Measurements from ENCODE around the gene ARMC6. TPM values are rescaled to one million over a fixed set of nuclear protein-coding genes. Genes with fewer than 3 reads are reported as not detected.

Gene ARMC6
- total RNA-seq, 1 donor from 2014 or later: 13.6 TPM

GRCh38 chr19:19064098-19064722, 30.8 kb downstream of the ARMC6 start:
- DNase-seq (ENCODE audit: missing footprints) (peak; percentile 75), ATAC-seq (no peak)
- intact Hi-C loops (cut with DNase I): loop anchor here (10.0 kb wide), 1 partner anchor 261 kb away; the partner anchor contains the start of genes MAU2 and SUGP1

GRCh38 chr19:19064811-19065745, 31.7 kb downstream of the ARMC6 start:
- DNase-seq (ENCODE audit: missing footprints): peak; percentile 66
- no peak for ATAC-seq
- intact Hi-C loops (cut with DNase I): loop anchor here (10.0 kb wide), 1 partner anchor 260 kb away; the partner anchor contains the start of genes MAU2 and SUGP1

DNA sequence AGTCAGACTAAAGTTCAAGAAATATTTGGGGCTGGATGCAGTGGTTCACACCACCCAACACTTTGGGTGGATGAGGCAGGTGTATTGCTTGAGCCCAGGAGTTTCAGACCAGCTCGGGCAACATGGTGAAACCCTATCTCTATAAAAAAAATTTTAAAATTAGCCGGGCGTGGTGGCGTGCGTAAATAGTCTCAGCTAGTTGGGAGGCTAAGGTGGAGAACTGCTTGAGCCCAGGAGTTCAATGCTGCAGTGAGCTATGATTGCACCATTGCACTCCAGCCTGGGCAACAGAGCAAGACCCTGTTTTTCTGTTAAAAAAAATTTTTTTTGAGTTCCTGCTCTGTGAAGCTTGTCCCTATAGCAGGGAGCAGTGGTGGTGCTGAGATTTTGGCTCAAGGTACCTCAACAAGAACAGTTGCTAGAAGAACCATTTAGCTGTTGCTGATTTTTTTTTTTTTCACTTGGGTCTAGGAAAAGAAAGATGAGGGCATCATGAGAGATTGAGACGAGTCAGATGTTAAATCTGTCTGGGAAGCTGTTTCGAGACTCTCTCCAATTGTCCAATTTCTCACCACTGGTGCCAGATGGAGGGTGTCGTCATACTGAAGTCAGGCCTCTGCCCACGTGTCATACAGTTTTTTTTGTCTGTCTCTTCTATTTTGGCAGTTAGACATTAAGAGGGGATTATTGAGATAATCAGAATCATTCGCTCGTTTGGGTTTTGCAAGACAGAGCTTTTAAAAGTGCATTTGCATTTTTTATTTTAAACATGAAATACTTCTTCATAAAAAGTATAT, 34.1 kb downstream of the ARMC6 start:
- DNase-seq (ENCODE audit: missing footprints) (no peak), ATAC-seq (no peak)
- intact Hi-C loops (cut with DNase I): loop anchor here (10.0 kb wide), 1 partner anchor 257 kb away; the partner anchor contains the start of genes MAU2 and SUGP1

- ATAC-seq (peak; percentile 48), DNase-seq (ENCODE audit: missing footprints) (peak; percentile 41)
- intact Hi-C loops (cut with DNase I): loop anchor here (10.0 kb wide), 1 partner anchor 256 kb away; the partner anchor contains the start of genes MAU2 and SUGP1
These were observed 35.6 kb downstream of the ARMC6 start for GRCh38 chr19:19068659-19069654.

GRCh38 chr19:19071897-19072296, 38.5 kb downstream of the ARMC6 start:
- intact Hi-C loops (cut with DNase I): no loop called here
- DNase-seq (ENCODE audit: missing footprints) (peak; percentile 33), ATAC-seq (no peak)

DNA sequence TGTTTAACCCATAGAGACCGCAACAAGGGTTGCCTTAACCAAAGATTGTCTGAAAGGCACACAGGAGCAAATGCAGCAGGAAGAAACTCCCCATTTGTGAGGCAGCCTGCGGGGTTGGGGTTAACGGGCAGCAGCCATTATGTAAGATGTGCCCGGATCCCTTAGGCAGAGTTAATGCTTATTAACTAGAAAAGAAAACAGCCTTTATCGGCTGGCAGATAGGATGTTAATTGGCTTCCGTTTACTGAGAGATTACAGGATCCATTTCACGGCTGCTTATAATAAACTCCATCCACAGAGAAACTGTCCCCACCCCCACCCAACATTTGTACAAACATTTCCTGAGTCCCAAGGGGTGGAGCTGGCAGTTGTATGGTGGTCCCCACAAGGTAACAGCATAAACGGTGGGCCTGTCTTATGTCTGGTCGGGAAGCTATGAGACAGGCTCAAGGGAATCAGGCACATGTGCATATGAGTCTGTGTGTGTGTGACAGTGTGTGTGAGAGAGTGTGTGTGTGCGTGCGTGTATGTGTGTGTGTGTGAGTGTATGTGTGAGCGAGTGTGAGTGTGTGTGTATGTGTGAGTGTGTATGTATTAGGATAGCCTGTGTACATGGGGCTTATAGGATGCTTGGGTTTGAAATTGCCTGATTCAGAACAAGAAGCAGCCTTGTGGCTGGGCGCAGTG, 40.9 kb downstream of the ARMC6 start:
- ATAC-seq: no peak
- intact Hi-C loops (cut with DNase I): no loop called here
- no peak for DNase-seq (ENCODE audit: missing footprints)

DNA sequence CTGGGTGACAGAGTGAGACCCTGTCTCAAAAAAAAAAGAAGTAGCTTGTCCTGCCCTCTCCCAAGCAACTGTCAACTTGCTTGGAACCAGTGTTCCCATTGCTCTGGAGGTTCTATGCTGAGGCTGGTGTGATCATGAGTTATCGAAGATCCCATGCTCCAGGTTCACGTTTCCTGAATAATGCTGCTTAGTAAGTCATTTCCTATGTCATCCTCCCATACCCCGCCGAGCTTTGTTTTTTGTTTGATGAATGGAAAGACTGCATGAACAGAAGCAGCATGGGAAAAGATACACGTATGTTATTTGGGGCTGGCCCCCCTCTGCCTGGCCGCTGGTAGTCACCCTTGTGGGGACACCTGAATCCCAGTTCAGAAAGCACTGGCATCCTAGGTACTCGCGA, 41.7 kb downstream of the ARMC6 start:
- DNase-seq (ENCODE audit: missing footprints): no peak
- no peak for ATAC-seq
- intact Hi-C loops (cut with DNase I): no loop called here

DNA sequence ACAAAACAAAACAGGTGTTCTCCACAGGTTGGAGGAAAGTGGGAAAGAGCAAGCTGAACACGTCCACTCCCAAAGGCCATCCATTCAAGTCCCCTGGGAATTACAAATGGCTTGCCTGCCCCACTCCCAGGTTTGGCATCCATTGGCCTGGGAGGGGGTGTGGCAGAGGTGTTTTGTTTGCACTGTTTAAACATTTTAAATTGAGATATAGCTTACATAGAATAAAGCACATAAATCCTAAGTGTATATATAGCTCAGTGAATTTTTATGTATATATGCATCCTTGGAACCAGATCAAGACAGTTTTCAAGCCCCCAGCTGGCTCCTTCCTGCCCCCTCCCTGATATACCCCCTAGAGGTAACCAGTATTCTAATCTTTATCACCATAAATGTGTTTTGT, 43.1 kb downstream of the ARMC6 start:
- intact Hi-C loops (cut with DNase I): no loop called here
- no peak for ATAC-seq
- DNase-seq (ENCODE audit: missing footprints): no peak

- DNase-seq (ENCODE audit: missing footprints): peak; percentile 30
- no peak for ATAC-seq
- intact Hi-C loops (cut with DNase I): no loop called here
These were observed 43.7 kb downstream of the ARMC6 start for GRCh38 chr19:19077103-19077502.

- peak; percentile 23 for DNase-seq (ENCODE audit: missing footprints)
- no peak for ATAC-seq
- intact Hi-C loops (cut with DNase I): no loop called here
These were observed 45.4 kb downstream of the ARMC6 start for GRCh38 chr19:19078801-19079200.

DNA sequence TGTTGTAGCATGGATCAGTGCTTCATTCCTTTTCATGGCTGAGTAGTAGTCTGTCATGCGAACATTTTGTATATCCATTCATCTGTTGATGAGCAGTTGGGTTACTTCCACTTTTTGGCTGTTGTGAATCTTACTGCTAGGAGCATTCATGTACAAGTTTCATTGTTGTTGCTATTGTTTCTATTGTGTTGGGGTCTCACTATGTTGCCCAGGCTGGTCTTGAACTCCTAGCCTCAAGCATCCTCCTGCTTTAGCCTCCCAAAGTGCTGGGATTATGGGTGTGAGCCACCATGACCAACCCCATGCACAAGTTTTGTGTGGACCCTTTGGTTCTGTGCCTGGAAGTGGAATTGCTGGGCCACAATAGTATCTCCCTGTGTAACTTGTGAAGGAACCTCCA, 46.2 kb downstream of the ARMC6 start:
- ATAC-seq (no peak), DNase-seq (ENCODE audit: missing footprints) (no peak)
- intact Hi-C loops (cut with DNase I): no loop called here

DNA sequence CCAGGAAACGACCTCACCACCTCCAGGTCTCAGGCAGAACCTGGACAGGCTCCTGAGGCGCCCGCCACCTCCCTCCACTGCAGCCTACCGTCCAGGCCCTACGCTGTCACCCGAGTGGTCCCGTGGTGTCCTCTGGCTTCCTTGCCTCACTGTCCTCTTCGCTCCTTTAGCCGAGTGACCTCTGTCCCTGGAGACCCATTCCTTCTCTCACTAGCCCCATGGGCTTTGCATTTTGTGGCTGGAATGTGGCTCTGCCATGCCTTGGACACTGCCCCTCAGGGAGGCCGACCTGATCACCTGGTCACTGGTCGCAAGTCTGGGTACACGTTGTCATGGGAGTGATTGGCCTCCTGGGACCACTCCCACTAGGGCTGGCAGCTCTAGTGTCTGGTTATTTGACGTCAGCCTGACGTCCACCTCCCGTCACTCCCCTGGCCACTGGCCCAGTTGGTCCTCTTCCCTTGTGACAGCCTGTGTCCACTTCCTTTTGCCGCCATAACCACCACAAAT, 48.3 kb downstream of the ARMC6 start:
- intact Hi-C loops (cut with DNase I): no loop called here
- ATAC-seq: peak; percentile 38
- peak; percentile 78 for DNase-seq (ENCODE audit: missing footprints)

DNA sequence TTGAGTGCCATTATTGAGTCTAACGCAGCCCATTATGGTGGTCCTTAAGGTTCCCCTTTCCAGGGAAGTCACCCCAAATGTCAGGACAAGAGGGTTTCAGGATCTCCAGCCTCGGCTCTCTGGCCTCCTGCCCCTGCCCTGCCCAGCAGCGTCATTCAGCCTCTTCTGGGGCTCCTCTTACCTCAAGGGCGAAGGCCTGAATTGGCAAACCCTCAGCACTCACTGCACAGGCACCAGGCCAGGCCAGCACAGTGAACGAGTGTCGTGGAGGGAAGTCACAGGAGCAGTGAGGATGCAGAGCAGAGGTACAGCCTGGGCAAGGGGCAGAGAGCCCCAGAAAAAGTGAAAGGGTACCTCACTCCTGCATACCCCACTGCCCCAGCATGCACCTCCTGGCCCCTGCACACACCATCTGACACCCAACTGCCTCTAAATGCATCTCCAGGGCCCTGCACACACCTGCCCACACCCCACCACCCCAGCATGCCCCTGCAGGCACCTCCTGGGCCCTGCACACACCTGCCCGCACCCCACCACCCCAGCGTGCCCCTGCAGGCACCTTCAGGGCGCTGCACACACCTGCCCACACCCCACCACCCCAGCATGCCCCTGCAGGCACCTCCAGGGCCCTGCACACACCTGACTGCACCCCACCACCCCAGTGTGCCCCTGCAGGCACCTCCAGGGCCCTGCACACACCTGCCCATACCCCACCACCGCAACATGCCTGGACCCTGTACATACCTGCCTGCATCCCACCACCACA, 50.2 kb downstream of the ARMC6 start:
- DNase-seq (ENCODE audit: missing footprints) (peak; percentile 72), ATAC-seq (peak; percentile 78)
- intact Hi-C loops (cut with DNase I): no loop called here

DNA sequence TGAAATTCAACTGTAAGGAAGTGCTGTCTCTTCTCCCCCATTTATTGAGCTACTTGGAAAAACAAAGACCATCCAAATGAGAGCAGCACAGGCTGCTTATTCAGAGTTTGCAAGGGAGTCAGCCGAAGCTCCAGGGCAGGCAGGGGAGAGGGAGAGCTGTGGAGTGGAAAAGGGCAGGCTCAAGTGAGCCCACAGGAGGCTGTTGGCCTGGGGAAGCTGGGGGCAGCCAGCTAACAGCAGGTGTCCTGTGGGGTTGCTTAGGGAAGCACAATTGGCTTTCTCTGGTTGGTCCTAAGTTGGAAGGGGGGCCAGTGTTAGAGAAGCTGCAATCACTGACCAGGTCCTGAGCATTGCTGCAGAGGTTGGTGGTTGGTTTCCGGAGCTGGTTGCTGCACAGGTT, 54.3 kb downstream of the ARMC6 start:
- ATAC-seq (no peak), DNase-seq (ENCODE audit: missing footprints) (no peak)
- intact Hi-C loops (cut with DNase I): no loop called here

GRCh38 chr19:19094513-19094912, 61.1 kb downstream of the ARMC6 start:
- intact Hi-C loops (cut with DNase I): no loop called here
- no peak for ATAC-seq
- peak; percentile 26 for DNase-seq (ENCODE audit: missing footprints)

- DNase-seq (ENCODE audit: missing footprints) (peak; percentile 27), ATAC-seq (no peak)
- intact Hi-C loops (cut with DNase I): no loop called here
These were observed 62.3 kb downstream of the ARMC6 start for GRCh38 chr19:19095691-19096090.

Data from Right ventricle myocardium inferior (tissue), 1 donor.